Testis (tissue), 3 donors: ENCODE data around the gene ZFP57. TPM values are rescaled to one million over a fixed set of nuclear protein-coding genes. Genes with fewer than 3 reads are reported as not detected.
"Not testable (repeated sequence)": the region's sequence is repeated elsewhere in the genome, so short reads cannot be mapped to it uniquely, and the experiment has no call there.

Source experiments
- DNase-seq: peaks from one replicate; pipeline ENCODE4 v3.0.0-alpha.2; 2019
- H3K27ac ChIP-seq, 2 donors: fragments of 200-600 bp; sonication (generic); one replicate each; pipeline ENCODE4 v1.5.1; 2019
- H3K27me3 ChIP-seq: fragments of 200-600 bp; sonication (generic); one replicate; pipeline ENCODE4 v1.5.1; 2019
- H3K36me3 ChIP-seq: fragments of 200-600 bp; sonication (generic); one replicate; pipeline ENCODE4 v1.5.1; 2017; ENCODE audit warnings: low read depth; ENCODE audit errors: missing control alignments
- H3K4me1 ChIP-seq: fragments of 200-600 bp; sonication (generic); one replicate; pipeline ENCODE4 v1.5.1; 2019
- H3K4me3 ChIP-seq, 2 donors: fragments of 200-600 bp; sonication (generic); one replicate each; pipeline ENCODE4 v1.5.1; 2017 to 2019
- H3K9me3 ChIP-seq: fragments of 200-600 bp; sonication (generic); one replicate; pipeline ENCODE4 v1.5.1; 2017
- POLR2A ChIP-seq: fragments of 450-650 bp; IDR thresholded peaks from one replicate; pipeline ENCODE4 v1.6.1; 2017; ENCODE audit warnings: antibody characterized with exemption, mild to moderate bottlenecking, moderate library complexity
- WGBS, 2 donors: methylation state at CpG; one replicate each; pipeline ENCODE4 v1.1.5; 2018; 5-methylcytosine and 5-hydroxymethylcytosine counted together
- intact Hi-C: fragments of 100-400 bp; cut with DNase I; formaldehyde crosslinking; loops from one replicate; pipeline ENCODE4 v1.15.1; 2023; ENCODE audit warnings: low total_unique reads
- polyA plus RNA-seq: library from polyadenylated mRNA; stranded (reverse); fragments of 350-450 nt; fragmentation: Illumina TruSeq; extraction: RNeasy Lipid Tissue Mini Kit (QIAGEN cat#74804); gene quantifications from one replicate; pipeline ENCODE4 v1.2.3, GENCODE V29; 2014; ENCODE audit warnings: low read depth, low replicate concordance; ENCODE audit not compliant: insufficient read depth
- total RNA-seq, 2 donors: library from RNA; depleted of rRNA; stranded (reverse); fragments of >200 nt; gene quantifications; one replicate each; pipeline ENCODE4 v1.2.3, GENCODE V29; 2016
- TF ChIP-seq, protein P1 (sequence below), 3 experiments: fragments of 450-650 bp in 2 of 3; fragments of 200-600 bp in 1 of 3; sonication (generic) in 1 of 3; IDR thresholded peaks; one replicate each; pipeline ENCODE4 v1.5.1; 2016 to 2019; ENCODE audit warnings: antibody characterized with exemption in 3 of 3, mild to moderate bottlenecking in 2 of 3, moderate library complexity in 1 of 3

The ZFP57 gene
- total and polyA plus RNA-seq, 3 donors from 2014 or later, result 0.91 to 1.6 (median 1.4) TPM

DNA sequence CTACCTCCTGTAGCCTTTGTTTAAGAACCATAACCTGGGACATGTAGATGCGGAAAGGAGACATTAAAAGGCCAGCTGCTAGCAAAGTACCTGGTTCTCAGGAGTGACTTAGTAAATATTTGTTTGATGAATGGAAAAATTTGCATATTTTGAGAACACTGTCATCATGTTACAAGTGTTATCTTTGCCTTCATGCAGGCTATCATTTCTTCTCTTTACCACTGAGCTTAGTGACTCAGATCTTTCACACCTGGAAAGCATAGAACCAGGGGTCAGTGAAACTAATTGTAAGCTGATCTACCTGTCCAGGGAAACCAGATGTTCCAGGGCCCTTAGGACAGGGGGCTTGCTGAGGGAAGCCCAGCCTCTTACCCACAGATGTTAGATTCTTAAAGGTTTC, 5.4 kb downstream of the ZFP57 start:
- 95 to 100% methylated on average over 1 of the region's 1 CpG for WGBS, 2 donors
- intact Hi-C loops, result no loop called here
- no peaks in the 10 kb centered on the region for H3K9me3 ChIP-seq
- no peak overlapping the region for H3K4me3 ChIP-seq
- no peaks in the 10 kb centered on the region for H3K27me3 ChIP-seq
- no peaks in the 10 kb centered on the region for H3K4me1 ChIP-seq
- no peak for TF ChIP-seq POLR2A
- TF ChIP-seq, protein P1, sequence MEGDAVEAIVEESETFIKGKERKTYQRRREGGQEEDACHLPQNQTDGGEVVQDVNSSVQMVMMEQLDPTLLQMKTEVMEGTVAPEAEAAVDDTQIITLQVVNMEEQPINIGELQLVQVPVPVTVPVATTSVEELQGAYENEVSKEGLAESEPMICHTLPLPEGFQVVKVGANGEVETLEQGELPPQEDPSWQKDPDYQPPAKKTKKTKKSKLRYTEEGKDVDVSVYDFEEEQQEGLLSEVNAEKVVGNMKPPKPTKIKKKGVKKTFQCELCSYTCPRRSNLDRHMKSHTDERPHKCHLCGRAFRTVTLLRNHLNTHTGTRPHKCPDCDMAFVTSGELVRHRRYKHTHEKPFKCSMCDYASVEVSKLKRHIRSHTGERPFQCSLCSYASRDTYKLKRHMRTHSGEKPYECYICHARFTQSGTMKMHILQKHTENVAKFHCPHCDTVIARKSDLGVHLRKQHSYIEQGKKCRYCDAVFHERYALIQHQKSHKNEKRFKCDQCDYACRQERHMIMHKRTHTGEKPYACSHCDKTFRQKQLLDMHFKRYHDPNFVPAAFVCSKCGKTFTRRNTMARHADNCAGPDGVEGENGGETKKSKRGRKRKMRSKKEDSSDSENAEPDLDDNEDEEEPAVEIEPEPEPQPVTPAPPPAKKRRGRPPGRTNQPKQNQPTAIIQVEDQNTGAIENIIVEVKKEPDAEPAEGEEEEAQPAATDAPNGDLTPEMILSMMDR (IDR thresholded peaks at IDR 0.05), result no peak
- no peak overlapping the region for H3K27ac ChIP-seq
- DNase-seq, result no peak
- no peaks in the 10 kb centered on the region for H3K36me3 ChIP-seq

DNA sequence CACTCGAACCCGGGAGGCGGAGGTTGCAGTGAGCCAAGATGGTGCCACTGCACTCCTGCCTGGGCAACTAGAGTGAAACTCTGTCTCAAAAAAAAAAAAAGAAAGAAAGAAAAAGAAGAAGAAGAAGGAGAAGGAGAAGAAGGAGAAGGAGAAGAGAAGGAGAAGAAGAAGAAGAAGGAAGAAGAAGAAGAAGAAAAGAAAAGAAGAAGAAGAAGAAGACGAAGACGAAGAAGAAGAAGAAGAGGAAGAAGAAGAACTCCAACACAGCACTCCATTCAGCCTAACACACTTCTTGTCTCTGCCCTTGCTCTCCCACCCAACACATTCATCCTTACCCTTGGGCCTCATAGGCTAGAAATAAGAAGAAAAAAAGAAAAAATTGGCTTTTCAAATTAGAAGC, 6.9 kb downstream of the ZFP57 start:
- no peaks in the 10 kb centered on the region for H3K9me3 ChIP-seq
- WGBS, 2 donors, result 91 to 96% methylated on average over 5 of the region's 5 CpGs
- no peak overlapping the region for H3K4me3 ChIP-seq
- H3K36me3 ChIP-seq, result no peaks in the 10 kb centered on the region
- TF ChIP-seq, protein P1 (IDR thresholded peaks at IDR 0.05), result no peak
- TF ChIP-seq POLR2A, result no peak
- H3K4me1 ChIP-seq, result no peaks in the 10 kb centered on the region
- intact Hi-C loops, result no loop called here
- H3K27me3 ChIP-seq, result no peaks in the 10 kb centered on the region
- H3K27ac ChIP-seq, result no peak overlapping the region
- no peak for DNase-seq

DNA sequence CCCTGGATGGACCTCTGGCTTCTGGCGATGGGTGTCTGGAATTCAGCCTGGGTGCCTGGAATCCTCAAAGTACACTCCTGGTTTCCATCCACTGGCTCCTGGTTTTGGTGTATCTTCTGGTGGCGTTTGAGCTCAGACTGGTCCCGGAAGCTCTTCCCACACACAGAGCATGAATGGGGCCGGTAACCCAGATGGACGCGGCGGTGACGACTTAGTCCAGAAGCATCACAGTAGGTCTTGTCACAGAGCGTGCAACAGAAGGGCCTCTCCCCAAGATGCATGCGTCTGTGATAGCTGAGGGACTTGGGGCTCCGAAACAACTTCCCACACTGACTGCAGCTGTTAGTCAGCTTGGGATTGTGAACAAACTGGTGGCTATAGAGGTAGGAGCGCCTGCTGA, 7.8 kb downstream of the ZFP57 start:
- 92 to 96% methylated on average over 4 to 12 of the region's 12 CpGs for WGBS, 2 donors
- DNase-seq, result no peak
- Histone ChIP-seq H3K27ac (no peak overlapping the region), H3K36me3 (no peaks in the 10 kb centered on the region), H3K9me3 (no peaks in the 10 kb centered on the region), H3K4me1 (no peaks in the 10 kb centered on the region), H3K4me3 (no peak overlapping the region), H3K27me3 (no peaks in the 10 kb centered on the region)
- intact Hi-C loops, result no loop called here
- TF ChIP-seq, protein P1 (IDR thresholded peaks at IDR 0.05), result no peak
- no peak for TF ChIP-seq POLR2A

DNA sequence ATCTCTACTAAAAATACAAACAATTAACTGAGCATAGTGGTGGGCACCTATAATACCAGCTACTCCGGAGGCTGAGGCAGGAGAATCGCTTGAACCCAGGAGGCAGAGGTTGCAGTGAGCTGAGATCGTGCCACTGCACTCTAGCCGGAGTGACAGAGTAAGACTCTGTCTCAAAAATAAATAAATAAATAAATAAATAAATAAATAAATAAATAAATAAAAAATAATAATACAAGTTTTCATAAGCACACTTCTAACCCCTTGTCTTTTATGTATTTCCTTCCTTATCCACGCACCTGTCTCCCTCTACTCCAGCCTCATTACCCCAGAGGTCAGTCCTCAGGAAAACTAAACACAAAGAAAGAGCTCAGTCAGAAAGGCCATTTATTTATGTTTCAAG, 8.8 kb downstream of the ZFP57 start:
- H3K9me3 ChIP-seq, H3K4me1 ChIP-seq, H3K27ac ChIP-seq, H3K4me3 ChIP-seq, intact Hi-C loops, H3K27me3 ChIP-seq, DNase-seq, H3K36me3 ChIP-seq: not testable (repeated sequence)
- 88 to 97% methylated on average over 5 of the region's 5 CpGs for WGBS, 2 donors

DNA sequence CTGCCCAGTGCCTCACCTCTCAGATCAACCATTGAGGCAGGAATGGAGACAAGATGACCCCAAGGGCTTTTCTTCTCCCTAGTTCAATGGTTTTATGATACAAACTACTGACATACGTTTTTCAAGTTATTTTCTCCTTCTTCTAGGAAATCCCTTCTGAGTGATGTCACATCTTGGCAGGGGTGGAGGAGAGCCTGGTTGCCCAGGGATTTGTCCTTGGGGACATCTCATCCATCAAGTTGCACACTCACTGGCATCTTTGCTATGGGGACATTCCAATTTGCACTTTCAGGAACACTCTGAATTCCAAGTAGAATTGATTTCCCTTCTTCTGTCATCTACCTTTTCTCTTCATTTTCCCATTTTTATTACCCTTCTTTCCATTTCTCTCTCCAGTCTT, 9.9 kb downstream of the ZFP57 start:
- Histone ChIP-seq H3K4me3 (no peak overlapping the region), H3K27ac (no peak overlapping the region), H3K4me1 (no peaks in the 10 kb centered on the region), H3K9me3 (no peaks in the 10 kb centered on the region), H3K27me3 (no peaks in the 10 kb centered on the region), H3K36me3 (no peaks in the 10 kb centered on the region)
- WGBS, 2 donors, result 43 to 46% methylated on average over 1 of the region's 1 CpG
- no peak for DNase-seq
- no peak for TF ChIP-seq POLR2A
- TF ChIP-seq, protein P1 (IDR thresholded peaks at IDR 0.05), result no peak
- intact Hi-C loops, result no loop called here
